ENCODE data around the gene CRB3.

DNA sequence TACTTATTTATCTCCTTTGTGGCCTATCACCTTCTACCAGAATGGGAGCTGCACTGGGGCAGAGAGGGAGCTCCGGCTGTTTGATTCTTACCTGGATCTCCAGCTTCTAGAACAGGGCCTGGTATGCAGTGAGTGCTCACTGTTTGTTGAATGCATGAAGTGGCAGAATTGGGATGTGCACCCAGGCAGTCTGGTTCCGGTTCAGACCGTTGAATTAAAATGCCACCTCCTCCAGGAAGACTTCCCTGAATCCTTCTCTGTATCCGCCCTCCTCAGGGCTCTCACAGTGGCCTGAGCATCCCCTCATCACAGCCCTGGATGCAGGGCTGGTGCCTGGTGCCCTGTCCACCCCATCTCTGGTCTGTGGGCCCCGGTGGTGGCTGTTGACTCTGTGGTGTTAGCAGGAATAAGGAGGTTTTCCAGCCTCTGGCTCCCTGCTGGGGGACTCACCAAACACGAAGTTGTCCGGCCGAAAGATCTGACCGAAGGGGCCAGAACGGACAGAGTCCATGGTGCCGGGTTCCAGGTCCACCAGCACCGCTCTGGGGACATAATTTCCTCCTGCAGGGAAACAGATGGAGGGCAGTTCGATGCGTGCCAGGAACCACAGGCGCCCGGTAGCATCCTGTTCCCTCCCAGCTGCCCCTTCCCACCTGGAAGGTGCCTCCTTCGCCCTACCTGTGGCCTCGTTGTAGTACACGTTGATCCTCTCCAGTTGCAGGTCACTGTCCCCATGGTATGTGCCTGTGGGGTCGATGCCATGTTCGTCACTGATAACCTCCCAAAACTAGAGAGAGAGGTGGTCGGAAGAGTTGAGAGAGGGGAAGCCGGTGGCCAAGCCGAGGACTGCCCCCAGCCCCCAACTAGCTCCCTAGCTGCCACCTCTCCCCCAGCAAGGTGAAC is 37.0 kb downstream of the CRB3 start:
- TF ChIP-seq GATA2 (IDR thresholded peaks at IDR 0.05; ENCODE audit: insufficient read depth, insufficient read length, low read depth, low read length): no peak
- TF ChIP-seq, protein P1, sequence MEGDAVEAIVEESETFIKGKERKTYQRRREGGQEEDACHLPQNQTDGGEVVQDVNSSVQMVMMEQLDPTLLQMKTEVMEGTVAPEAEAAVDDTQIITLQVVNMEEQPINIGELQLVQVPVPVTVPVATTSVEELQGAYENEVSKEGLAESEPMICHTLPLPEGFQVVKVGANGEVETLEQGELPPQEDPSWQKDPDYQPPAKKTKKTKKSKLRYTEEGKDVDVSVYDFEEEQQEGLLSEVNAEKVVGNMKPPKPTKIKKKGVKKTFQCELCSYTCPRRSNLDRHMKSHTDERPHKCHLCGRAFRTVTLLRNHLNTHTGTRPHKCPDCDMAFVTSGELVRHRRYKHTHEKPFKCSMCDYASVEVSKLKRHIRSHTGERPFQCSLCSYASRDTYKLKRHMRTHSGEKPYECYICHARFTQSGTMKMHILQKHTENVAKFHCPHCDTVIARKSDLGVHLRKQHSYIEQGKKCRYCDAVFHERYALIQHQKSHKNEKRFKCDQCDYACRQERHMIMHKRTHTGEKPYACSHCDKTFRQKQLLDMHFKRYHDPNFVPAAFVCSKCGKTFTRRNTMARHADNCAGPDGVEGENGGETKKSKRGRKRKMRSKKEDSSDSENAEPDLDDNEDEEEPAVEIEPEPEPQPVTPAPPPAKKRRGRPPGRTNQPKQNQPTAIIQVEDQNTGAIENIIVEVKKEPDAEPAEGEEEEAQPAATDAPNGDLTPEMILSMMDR (IDR thresholded peaks at IDR 0.05; ENCODE audit: extremely low read depth in 1 of 2, insufficient read depth in 1 of 2, low read depth in 1 of 2, low read length in 2 of 2): no peak
- TF ChIP-seq POLR2A (IDR thresholded peaks at IDR 0.05; ENCODE audit: low read depth, low read length): no peak
- TF ChIP-seq POLR2AphosphoS5 (IDR thresholded peaks at IDR 0.05; ENCODE audit: insufficient read depth, low read depth, low read length): no peak
- TF ChIP-seq, protein P2, sequence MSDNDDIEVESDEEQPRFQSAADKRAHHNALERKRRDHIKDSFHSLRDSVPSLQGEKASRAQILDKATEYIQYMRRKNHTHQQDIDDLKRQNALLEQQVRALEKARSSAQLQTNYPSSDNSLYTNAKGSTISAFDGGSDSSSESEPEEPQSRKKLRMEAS (IDR thresholded peaks at IDR 0.05; ENCODE audit: insufficient read depth, insufficient read length): no peak

Measured in endothelial cell of umbilical vein (primary cell).